T-helper 2 cell treated with Interferon-gamma antibody and Interleukin-4, amounts not matched to agents 5 μg/mL and 100 μg/mL, for 36 hours (primary cell): ENCODE data around the gene RABGAP1.

Experiments
- DNase-seq: peaks from one replicate; pipeline ENCODE4 v3.0.0; 2021; ENCODE audit warnings: low spot score
- H3K27ac Mint-ChIP-seq: one replicate; pipeline ENCODE4 v1.8.0; 2021; ENCODE audit warnings: mild to moderate bottlenecking, mixed read lengths
- H3K27me3 Mint-ChIP-seq: one replicate; pipeline ENCODE4 v1.8.0; 2021; ENCODE audit warnings: low read depth, mixed read lengths
- H3K36me3 Mint-ChIP-seq: one replicate; pipeline ENCODE4 v1.8.0; 2021; ENCODE audit warnings: low read depth, mixed read lengths
- H3K4me1 Mint-ChIP-seq: one replicate; pipeline ENCODE4 v1.8.0; 2021; ENCODE audit warnings: low read depth, mixed read lengths
- H3K4me3 Mint-ChIP-seq: one replicate; pipeline ENCODE4 v1.8.0; 2022; ENCODE audit warnings: mild to moderate bottlenecking, moderate library complexity, mixed read lengths
- H3K9me3 Mint-ChIP-seq: one replicate; pipeline ENCODE4 v1.8.0; 2021; ENCODE audit warnings: mixed read lengths

Gene RABGAP1

DNA sequence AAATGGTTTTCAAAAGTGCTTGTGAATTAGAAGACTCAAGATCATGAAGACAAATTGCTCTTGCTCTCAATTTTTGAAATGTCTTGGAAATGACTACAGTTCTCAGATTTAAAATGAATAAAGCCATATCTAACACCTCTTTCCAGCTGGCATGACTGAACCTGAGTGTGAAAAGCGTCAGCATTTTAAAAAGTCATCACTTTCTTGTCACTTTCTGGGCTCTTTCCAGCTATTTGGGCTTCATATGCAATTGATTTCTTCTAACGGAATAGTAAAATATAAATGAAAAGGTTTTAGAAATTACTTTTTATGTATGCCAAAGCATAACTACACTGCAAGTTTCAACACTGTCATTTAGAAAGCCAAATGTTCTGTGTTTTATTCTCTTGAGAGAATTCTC is 95.0 kb downstream of the RABGAP1 start:
- no peaks in the 10 kb centered on the region for H3K9me3 Mint-ChIP-seq
- H3K27ac Mint-ChIP-seq, result no peak overlapping the region
- H3K4me1 Mint-ChIP-seq, result no peaks in the 10 kb centered on the region
- H3K4me3 Mint-ChIP-seq, result no peak overlapping the region
- no peaks in the 10 kb centered on the region for H3K27me3 Mint-ChIP-seq
- peaks cover 9% of the 10 kb centered on the region for H3K36me3 Mint-ChIP-seq
- DNase-seq, result no peak

GRCh38 chr9:123036893-123037545 is 96.2 kb downstream of the RABGAP1 start:
- peaks cover 9% of the 10 kb centered on the region for H3K36me3 Mint-ChIP-seq
- no peak for DNase-seq
- H3K9me3 Mint-ChIP-seq, result no peaks in the 10 kb centered on the region
- H3K27me3 Mint-ChIP-seq, result no peaks in the 10 kb centered on the region
- no peak overlapping the region for H3K4me3 Mint-ChIP-seq
- no peak overlapping the region for H3K27ac Mint-ChIP-seq
- no peaks in the 10 kb centered on the region for H3K4me1 Mint-ChIP-seq

- Mint-ChIP-seq H3K9me3 (peaks cover 7% of the 10 kb centered on the region), H3K4me3 (no peak overlapping the region), H3K36me3 (peaks cover 18% of the 10 kb centered on the region), H3K4me1 (no peaks in the 10 kb centered on the region), H3K27me3 (no peaks in the 10 kb centered on the region), H3K27ac (no peak overlapping the region)
- no peak for DNase-seq
These were observed 98.9 kb downstream of the RABGAP1 start for GRCh38 chr9:123039617-123040219.

DNA sequence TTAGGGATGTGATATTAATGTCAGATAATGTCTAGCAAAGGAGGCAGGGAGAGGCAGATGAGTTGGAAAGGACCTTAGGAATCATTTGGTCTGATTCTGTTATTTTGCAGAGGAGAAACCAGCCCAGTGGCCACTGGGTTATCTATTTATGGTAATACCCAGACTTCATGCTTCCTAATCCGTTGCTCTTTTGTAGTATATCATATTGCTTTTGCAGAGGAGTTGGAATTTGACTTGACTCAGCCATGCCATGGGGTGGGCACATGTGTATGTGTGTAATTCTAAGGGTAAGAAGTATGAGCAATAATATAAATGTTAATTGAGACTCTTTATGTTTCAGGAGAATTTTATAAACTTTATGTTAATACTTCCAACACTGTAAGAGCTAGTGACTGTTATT is 100.0 kb downstream of the RABGAP1 start:
- Mint-ChIP-seq H3K9me3 (peaks cover 7% of the 10 kb centered on the region), H3K27me3 (no peaks in the 10 kb centered on the region), H3K36me3 (peaks cover 13% of the 10 kb centered on the region), H3K4me1 (no peaks in the 10 kb centered on the region), H3K27ac (no peak overlapping the region), H3K4me3 (no peak overlapping the region)
- DNase-seq, result no peak

GRCh38 chr9:123041489-123041888 is 100.7 kb downstream of the RABGAP1 start:
- Mint-ChIP-seq H3K27ac (no peak overlapping the region), H3K9me3 (peaks cover 7% of the 10 kb centered on the region), H3K4me1 (no peaks in the 10 kb centered on the region), H3K36me3 (peaks cover 13% of the 10 kb centered on the region), H3K27me3 (no peaks in the 10 kb centered on the region), H3K4me3 (no peak overlapping the region)
- no peak for DNase-seq

GRCh38 chr9:123043081-123043939 is 102.5 kb downstream of the RABGAP1 start:
- peaks cover 7% of the 10 kb centered on the region for H3K9me3 Mint-ChIP-seq

DNA sequence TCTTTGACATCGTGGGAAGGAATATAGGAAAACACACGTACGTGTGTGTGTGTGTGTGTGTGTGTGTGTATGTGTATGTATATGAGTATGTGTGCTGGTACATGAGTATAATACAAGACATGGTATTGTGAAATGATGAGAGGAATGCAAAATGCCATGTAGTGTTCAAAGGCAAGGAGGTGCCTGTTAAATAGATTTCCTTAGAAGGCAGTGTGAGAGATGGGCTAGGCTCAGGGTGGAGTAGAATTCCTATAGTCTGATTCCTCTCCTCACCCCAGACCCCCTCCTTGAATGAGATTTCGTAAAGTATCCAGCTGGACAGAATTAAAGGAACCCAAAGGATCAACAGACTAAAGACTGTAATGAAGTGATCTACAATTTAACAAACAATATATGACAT is 103.8 kb downstream of the RABGAP1 start:
- peaks cover 13% of the 10 kb centered on the region for H3K36me3 Mint-ChIP-seq

More at GRCh38 chr9:123043081-123043939, 102.5 kb downstream of the RABGAP1 start:
- Mint-ChIP-seq H3K4me1 (no peaks in the 10 kb centered on the region), H3K27ac (no peak overlapping the region), H3K4me3 (no peak overlapping the region), H3K36me3 (peaks cover 12% of the 10 kb centered on the region), H3K27me3 (no peaks in the 10 kb centered on the region)
- no peak for DNase-seq

DNA sequence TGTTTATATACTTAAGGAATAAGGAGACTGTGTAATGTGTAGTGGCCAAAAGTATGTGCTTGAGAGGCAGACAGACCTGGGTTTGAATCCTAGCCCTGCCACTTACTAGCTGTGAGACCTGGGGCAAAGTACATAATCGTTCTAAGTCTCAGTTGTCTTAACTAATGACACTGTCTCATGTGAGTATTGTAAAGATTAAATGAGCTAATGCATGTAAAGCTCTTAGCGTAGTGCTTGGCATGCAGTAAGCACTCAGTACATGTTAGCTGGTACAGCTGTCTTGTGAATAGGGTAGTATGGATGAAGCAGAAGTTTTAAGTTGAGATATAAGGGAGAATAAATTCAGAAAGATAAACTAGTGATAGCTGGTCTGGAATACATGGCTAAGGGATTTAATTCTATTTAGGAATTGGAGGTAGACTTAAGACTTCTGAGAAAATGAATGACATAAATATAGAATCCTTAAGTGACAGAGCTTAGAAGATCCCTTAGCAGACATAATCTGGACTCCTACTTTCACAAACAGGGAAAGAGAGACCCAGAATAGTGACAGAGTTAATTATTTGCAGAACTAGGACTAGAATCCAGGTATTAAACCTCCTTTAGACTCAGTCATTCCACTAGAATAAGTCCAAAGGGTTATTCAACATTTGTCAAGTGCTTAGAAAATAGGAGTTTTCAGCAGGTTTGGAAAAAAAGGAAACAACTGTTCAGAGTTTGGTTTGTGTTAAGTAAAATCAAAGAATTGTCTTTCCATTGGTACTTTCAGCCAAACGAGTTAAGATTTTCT is 105.8 kb downstream of the RABGAP1 start:
- no peak for DNase-seq
- no peak overlapping the region for H3K27ac Mint-ChIP-seq

More for the DNA sequence above, 103.8 kb downstream of the RABGAP1 start:
- Mint-ChIP-seq H3K4me1 (no peaks in the 10 kb centered on the region), H3K4me3 (no peak overlapping the region), H3K27ac (no peak overlapping the region), H3K9me3 (peaks cover 7% of the 10 kb centered on the region), H3K27me3 (no peaks in the 10 kb centered on the region)
- DNase-seq, result no peak

GRCh38 chr9:123048748-123049147 is 107.9 kb downstream of the RABGAP1 start:
- Mint-ChIP-seq H3K4me3 (no peak overlapping the region), H3K9me3 (no peaks in the 10 kb centered on the region), H3K27me3 (no peaks in the 10 kb centered on the region), H3K4me1 (peaks cover under 1% of the 10 kb centered on the region), H3K27ac (no peak overlapping the region), H3K36me3 (peaks cover 1% of the 10 kb centered on the region)
- DNase-seq, result no peak

More for the DNA sequence above, 105.8 kb downstream of the RABGAP1 start:
- Mint-ChIP-seq H3K4me1 (no peaks in the 10 kb centered on the region), H3K4me3 (no peak overlapping the region), H3K9me3 (peaks cover 7% of the 10 kb centered on the region), H3K36me3 (peaks cover 13% of the 10 kb centered on the region), H3K27me3 (no peaks in the 10 kb centered on the region)

GRCh38 chr9:123049589-123050222 is 108.9 kb downstream of the RABGAP1 start:
- Mint-ChIP-seq H3K4me3 (no peak overlapping the region), H3K27me3 (no peaks in the 10 kb centered on the region), H3K9me3 (no peaks in the 10 kb centered on the region), H3K4me1 (peaks cover 4% of the 10 kb centered on the region), H3K36me3 (peaks cover 1% of the 10 kb centered on the region), H3K27ac (no peak overlapping the region)
- no peak for DNase-seq

DNA sequence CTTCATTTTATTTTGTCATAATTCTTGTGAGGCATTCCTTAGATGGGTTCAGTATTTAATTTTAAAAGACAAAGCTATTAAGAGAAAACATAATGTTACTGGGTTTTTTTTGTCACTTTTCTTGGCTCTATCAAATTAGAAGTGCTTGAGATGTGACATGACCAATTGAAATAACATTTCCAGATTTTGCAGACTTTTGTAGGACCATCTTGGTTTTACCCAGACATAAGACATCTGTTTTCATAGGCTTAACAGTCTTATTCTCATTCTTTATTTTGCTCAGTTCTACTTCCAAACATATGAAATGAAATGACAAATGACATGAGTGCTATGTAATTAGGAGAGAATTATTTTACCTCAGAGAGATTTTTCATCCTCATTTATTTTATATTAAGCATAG is 112.2 kb downstream of the RABGAP1 start:
- Mint-ChIP-seq H3K9me3 (no peaks in the 10 kb centered on the region), H3K36me3 (peaks cover 3% of the 10 kb centered on the region), H3K27ac (no peak overlapping the region), H3K27me3 (no peaks in the 10 kb centered on the region), H3K4me3 (no peak overlapping the region), H3K4me1 (peaks cover 4% of the 10 kb centered on the region)
- no peak for DNase-seq

GRCh38 chr9:123053711-123054110 is 112.9 kb downstream of the RABGAP1 start:
- Mint-ChIP-seq H3K9me3 (no peaks in the 10 kb centered on the region), H3K27ac (no peak overlapping the region)

DNA sequence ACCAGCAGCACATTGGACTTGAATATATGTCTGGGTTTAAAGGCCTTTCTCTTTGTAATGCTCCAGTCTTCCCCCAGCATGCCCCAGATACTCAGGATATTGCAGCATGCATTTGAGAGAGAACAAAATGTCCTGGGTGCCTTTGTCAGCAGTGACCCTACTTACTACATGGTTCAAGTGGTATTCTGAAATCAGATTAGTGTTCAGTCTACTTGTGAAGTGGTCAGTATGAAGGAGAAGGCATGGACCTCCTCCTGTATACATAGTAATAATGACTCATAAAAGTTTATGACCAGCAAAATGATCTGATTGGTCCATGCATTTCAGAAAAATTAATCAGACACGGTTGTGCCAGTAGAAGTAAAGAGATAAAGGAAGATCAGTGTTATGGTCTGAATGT is 118.0 kb downstream of the RABGAP1 start:
- Mint-ChIP-seq H3K36me3 (peaks cover 2% of the 10 kb centered on the region), H3K27ac (no peak overlapping the region), H3K27me3 (no peaks in the 10 kb centered on the region), H3K9me3 (no peaks in the 10 kb centered on the region), H3K4me1 (peaks cover 2% of the 10 kb centered on the region), H3K4me3 (no peak overlapping the region)
- no peak for DNase-seq

More at GRCh38 chr9:123053711-123054110, 112.9 kb downstream of the RABGAP1 start:
- Mint-ChIP-seq H3K4me3 (no peak overlapping the region), H3K4me1 (peaks cover 4% of the 10 kb centered on the region), H3K27me3 (no peaks in the 10 kb centered on the region), H3K36me3 (peaks cover 3% of the 10 kb centered on the region)
- DNase-seq, result no peak
